Testis (tissue), 3 donors: ENCODE results near the gene AMTN. TPM values are rescaled to one million over a fixed set of nuclear protein-coding genes. Genes with fewer than 3 reads are reported as not detected.
"Not testable (repeated sequence)": the region's sequence is repeated elsewhere in the genome, so short reads cannot be mapped to it uniquely, and the experiment has no call there.

Experiments
- DNase-seq: peaks from one replicate; pipeline ENCODE4 v3.0.0-alpha.2; 2019
- H3K27ac ChIP-seq, 2 donors: fragments of 200-600 bp; sonication (generic); one replicate each; pipeline ENCODE4 v1.5.1; 2019
- H3K27me3 ChIP-seq: fragments of 200-600 bp; sonication (generic); one replicate; pipeline ENCODE4 v1.5.1; 2019
- H3K36me3 ChIP-seq: fragments of 200-600 bp; sonication (generic); one replicate; pipeline ENCODE4 v1.5.1; 2017; ENCODE audit warnings: low read depth; ENCODE audit errors: missing control alignments
- H3K4me1 ChIP-seq: fragments of 200-600 bp; sonication (generic); one replicate; pipeline ENCODE4 v1.5.1; 2019
- H3K4me3 ChIP-seq, 2 donors: fragments of 200-600 bp; sonication (generic); one replicate each; pipeline ENCODE4 v1.5.1; 2017 to 2019
- H3K9me3 ChIP-seq: fragments of 200-600 bp; sonication (generic); one replicate; pipeline ENCODE4 v1.5.1; 2017
- CTCF ChIP-seq, 3 experiments: fragments of 450-650 bp in 2 of 3; fragments of 200-600 bp in 1 of 3; sonication (generic) in 1 of 3; IDR thresholded peaks; one replicate each; pipeline ENCODE4 v1.5.1; 2016 to 2019; ENCODE audit warnings: antibody characterized with exemption in 3 of 3, mild to moderate bottlenecking in 2 of 3, moderate library complexity in 1 of 3
- POLR2A ChIP-seq: fragments of 450-650 bp; IDR thresholded peaks from one replicate; pipeline ENCODE4 v1.6.1; 2017; ENCODE audit warnings: antibody characterized with exemption, mild to moderate bottlenecking, moderate library complexity
- WGBS, 2 donors: methylation state at CpG; one replicate each; pipeline ENCODE4 v1.1.5; 2018; 5-methylcytosine and 5-hydroxymethylcytosine counted together
- intact Hi-C: fragments of 100-400 bp; cut with DNase I; formaldehyde crosslinking; loops from one replicate; pipeline ENCODE4 v1.15.1; 2023; ENCODE audit warnings: low total_unique reads
- polyA plus RNA-seq: library from polyadenylated mRNA; stranded (reverse); fragments of 350-450 nt; fragmentation: Illumina TruSeq; extraction: RNeasy Lipid Tissue Mini Kit (QIAGEN cat#74804); gene quantifications from one replicate; pipeline ENCODE4 v1.2.3, GENCODE V29; 2014; ENCODE audit warnings: low read depth, low replicate concordance; ENCODE audit not compliant: insufficient read depth
- total RNA-seq, 2 donors: library from RNA; depleted of rRNA; stranded (reverse); fragments of >200 nt; gene quantifications; one replicate each; pipeline ENCODE4 v1.2.3, GENCODE V29; 2016

Gene AMTN
- total and polyA plus RNA-seq, 3 donors from 2014 or later, result not detected

DNA sequence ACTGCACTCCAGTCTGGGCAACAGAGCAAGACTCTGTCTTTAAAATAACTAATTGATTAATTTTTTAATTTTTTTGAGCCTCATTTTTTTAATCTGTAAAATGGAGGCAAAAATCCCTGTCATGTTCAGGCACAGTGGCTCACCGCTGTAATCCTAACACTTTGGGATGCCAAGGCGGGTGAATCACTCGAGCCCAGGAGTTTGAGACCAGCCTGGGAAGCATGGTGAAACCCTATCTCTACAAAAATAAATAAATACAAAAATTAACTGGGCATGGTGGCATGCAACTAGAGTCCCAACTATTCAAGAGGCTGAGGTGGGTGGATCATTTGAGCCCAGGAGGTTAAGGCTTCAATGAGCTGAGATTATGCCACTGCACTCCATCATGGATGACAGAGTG, 15.4 kb downstream of the AMTN start:
- H3K9me3 ChIP-seq, result no peaks in the 10 kb centered on the region
- H3K27ac ChIP-seq, result no peak overlapping the region
- intact Hi-C loops, result no loop called here
- DNase-seq, result no peak
- TF ChIP-seq CTCF (IDR thresholded peaks at IDR 0.05), result no peak
- no peak for TF ChIP-seq POLR2A
- no peak overlapping the region for H3K4me3 ChIP-seq
- no peaks in the 10 kb centered on the region for H3K36me3 ChIP-seq
- WGBS, 2 donors, result 87 to 97% methylated on average over 3 of the region's 3 CpGs
- no peaks in the 10 kb centered on the region for H3K4me1 ChIP-seq
- H3K27me3 ChIP-seq, result no peaks in the 10 kb centered on the region

- WGBS, 2 donors, result 97 to 99% methylated on average over 3 of the region's 3 CpGs
- H3K9me3 ChIP-seq, H3K27ac ChIP-seq, H3K36me3 ChIP-seq, intact Hi-C loops, DNase-seq, H3K27me3 ChIP-seq, H3K4me3 ChIP-seq, H3K4me1 ChIP-seq: not testable (repeated sequence)
These were observed 16.5 kb downstream of the AMTN start for GRCh38 chr4:70534886-70535285.

DNA sequence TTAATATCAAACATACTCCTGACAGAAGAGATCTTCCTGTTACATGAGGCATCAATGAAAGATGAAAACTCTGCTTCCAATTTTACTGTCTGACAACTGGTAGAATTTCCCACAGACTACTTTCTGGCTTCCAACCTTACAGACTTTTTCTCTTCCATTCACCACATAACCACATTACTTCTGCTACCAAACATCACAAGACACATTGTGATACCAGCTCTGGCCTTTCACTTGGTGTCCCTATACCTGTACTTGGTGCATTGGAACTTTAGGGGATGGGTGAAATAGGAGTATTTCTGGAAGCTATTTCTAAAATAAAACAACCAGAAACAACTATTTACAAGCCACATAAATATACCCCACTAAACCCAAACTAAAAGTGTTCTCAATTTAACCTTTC, 20.5 kb downstream of the AMTN start:
- Histone ChIP-seq H3K4me3 (no peak overlapping the region), H3K9me3 (no peaks in the 10 kb centered on the region), H3K36me3 (no peaks in the 10 kb centered on the region), H3K27ac (no peak overlapping the region), H3K27me3 (no peaks in the 10 kb centered on the region), H3K4me1 (no peaks in the 10 kb centered on the region)
- no peak for TF ChIP-seq CTCF (IDR thresholded peaks at IDR 0.05)
- TF ChIP-seq POLR2A, result no peak
- no peak for DNase-seq
- intact Hi-C loops, result no loop called here

GRCh38 chr4:70544279-70544868, 26.0 kb downstream of the AMTN start:
- Histone ChIP-seq H3K4me1 (no peaks in the 10 kb centered on the region), H3K9me3 (no peaks in the 10 kb centered on the region), H3K27ac (no peak overlapping the region), H3K27me3 (no peaks in the 10 kb centered on the region), H3K36me3 (no peaks in the 10 kb centered on the region), H3K4me3 (no peak overlapping the region)
- TF ChIP-seq POLR2A (no peak), CTCF (IDR thresholded peaks at IDR 0.05) (peak in 1 of 3 experiments; percentile 44)
- intact Hi-C loops, result no loop called here
- DNase-seq, result no peak

GRCh38 chr4:70556856-70557255, 38.5 kb downstream of the AMTN start:
- H3K4me3 ChIP-seq, result no peak overlapping the region
- intact Hi-C loops, result no loop called here
- WGBS, 2 donors, result 2 to 80% methylated on average over 1 of the region's 1 CpG
- H3K27me3 ChIP-seq, result no peaks in the 10 kb centered on the region
- no peak for TF ChIP-seq CTCF (IDR thresholded peaks at IDR 0.05)
- TF ChIP-seq POLR2A, result no peak
- no peaks in the 10 kb centered on the region for H3K36me3 ChIP-seq
- no peaks in the 10 kb centered on the region for H3K4me1 ChIP-seq
- DNase-seq, result no peak
- no peaks in the 10 kb centered on the region for H3K9me3 ChIP-seq
- H3K27ac ChIP-seq, result no peak overlapping the region
